ENCODE results near the gene KIAA1191.

Gene KIAA1191

GRCh38 chr5:176389135-176390123, 27.9 kb upstream of the KIAA1191 start:
- DNase-seq: peak in 1 of 56 donors; percentile 75

DNA sequence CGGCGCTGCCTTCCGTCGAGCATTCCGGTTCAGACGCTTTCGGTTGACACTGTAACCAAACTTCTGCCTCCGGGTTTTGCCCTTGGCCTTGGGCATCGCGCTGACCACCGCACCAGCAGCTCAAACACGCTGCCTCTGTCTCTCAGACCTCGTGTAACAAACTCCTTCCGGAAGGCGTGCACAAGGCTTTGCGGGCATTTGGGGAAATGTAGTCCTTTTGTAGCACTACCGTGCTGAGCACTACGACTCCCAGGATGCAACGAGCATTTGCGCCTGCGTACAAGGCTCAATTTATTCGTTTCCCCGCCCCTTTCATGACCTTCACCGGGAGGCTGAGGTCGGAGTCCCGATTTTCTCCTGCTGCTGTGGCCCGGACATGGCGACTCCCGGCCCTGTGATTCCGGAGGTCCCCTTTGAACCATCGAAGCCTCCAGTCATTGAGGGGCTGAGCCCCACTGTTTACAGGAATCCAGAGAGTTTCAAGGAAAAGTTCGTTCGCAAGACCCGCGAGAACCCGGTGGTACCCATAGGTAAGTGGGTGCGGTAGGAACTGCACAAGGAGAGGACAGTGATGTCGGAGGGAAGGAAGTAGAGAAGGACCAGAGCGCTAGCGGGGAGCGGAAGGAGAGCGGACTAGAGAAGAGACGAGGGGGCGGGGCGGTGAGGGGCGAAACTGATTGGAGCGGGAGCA, 27.0 kb upstream of the KIAA1191 start, which contains the start of the genes HIGD2A and NOP16:
HIGD2A (plus strand) TSS at position 308 of the 691 bp plus-strand sequence; CDS start at position 377, 69 bp downstream.
NOP16 (minus strand) TSS at position 155 of the 691 bp plus-strand sequence; CDS start at position 96, 59 bp downstream.
- DNase-seq: peak; percentile 89 to 99 (median 97)

DNA sequence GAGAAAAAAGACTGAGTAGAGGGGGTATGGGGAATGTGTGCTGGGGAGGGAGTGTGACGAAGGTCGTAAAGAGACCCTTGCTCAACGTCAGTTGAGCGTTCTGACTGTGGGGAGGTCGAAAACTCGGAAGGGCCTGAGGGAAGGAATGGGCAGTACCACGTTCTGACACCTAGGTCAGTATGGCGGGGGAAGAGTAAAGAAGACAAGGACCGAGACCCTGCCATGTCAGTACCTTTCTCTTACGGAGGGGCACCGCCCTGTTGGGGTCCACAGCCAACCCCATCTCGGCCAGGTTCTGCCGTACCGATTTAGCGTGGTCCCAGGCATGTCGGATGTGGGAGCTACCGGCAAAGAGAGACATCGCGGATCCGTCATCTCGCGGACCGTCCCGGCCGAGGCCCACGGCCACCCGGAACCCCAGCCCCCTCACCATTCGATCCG, 26.5 kb upstream of the KIAA1191 start:
- DNase-seq: no peak

GRCh38 chr5:176387384-176387925, 25.9 kb upstream of the KIAA1191 start:
- no peak for DNase-seq

DNA sequence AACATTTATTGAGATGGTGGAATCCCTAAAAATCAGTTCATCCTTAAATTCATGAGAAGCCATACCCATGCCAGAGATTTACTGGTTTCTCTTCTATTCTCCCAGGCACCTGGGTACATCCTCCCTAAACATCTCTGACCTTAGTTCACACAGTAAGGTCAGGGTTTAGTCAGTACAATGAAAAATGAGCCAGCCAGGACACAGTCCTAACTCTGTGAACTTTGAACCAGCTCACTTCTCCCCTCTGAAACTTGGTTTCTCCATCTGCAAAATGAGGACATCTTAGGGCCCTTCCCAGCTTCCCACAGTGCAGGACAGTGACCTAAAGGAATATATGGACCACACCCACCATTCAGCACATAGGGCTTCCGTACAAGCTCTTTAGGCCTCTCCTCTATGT, 24.9 kb upstream of the KIAA1191 start:
- no peak for DNase-seq

DNA sequence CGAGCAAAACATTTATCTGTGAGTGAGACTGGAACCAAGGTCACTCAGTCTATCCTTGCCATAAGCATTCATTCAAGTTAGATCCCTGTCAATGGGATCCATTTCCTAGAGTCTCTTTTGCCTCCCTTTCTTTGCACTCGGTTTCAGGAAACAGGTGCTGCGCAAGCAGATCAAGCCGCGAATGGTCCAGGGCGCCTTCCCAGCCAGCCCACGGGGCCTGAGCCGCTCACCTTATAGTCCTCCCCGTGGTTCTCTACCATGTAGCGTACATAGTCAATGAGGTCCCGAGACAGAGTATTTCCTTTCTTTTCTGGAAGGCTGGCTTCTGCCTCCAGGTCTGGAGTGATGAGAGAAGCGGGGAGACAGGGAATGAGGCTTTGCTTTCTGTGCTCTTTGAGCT, 23.4 kb upstream of the KIAA1191 start:
- DNase-seq: no peak

DNA sequence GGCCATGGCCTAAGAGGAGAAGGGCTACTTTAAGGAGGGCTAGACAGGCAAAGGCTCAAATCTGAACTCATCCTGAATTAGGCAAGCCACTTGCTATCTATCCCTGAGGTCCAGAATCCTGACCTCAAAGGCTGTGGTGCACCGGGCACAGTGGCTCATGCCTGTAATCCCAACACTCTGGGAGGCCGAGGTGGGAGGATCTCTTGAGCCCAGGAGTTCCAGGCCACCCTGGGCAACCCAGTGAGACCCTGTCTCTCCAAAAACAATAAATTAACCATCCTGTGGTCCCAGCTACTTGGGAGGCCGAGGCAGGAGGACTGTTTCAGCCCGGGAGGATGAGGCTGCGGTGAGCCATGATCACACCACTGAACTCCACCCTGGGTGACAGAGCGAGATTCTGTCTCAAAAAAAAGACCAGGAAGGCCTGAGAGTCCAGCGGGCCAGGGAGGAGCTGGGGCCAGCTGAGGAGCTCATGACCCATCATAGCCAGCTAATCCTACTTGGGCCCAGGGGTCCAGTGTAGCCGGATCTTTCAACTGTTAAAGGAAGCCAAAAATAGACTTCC, 22.9 kb upstream of the KIAA1191 start:
- DNase-seq: no peak

GRCh38 chr5:176383961-176384360, 22.4 kb upstream of the KIAA1191 start:
- no peak for DNase-seq

- DNase-seq: no peak
Measured at GRCh38 chr5:176383248-176383905, 21.8 kb upstream of the KIAA1191 start.

DNA sequence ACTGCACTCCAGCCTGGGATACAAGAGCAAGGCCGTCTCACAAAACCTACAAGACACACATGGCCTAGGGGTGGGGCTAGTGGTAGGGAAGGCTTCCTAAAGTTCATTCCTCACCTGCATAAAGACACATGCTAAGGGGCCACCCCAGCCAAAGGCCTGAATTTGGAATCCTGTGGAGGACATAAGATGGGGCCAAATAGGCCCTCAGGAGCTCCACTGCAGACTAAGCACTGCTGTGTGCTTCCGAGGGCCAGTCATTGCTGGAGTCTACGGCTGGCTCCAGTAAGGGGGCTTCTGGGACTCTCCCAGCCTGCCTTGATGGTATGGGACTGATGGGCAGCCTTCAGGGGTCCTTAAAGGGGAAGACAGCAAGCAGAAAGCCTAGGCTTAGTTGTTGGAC, 21.2 kb upstream of the KIAA1191 start:
- no peak for DNase-seq

- DNase-seq: no peak
Measured at GRCh38 chr5:176381979-176382378, 20.4 kb upstream of the KIAA1191 start.

DNA sequence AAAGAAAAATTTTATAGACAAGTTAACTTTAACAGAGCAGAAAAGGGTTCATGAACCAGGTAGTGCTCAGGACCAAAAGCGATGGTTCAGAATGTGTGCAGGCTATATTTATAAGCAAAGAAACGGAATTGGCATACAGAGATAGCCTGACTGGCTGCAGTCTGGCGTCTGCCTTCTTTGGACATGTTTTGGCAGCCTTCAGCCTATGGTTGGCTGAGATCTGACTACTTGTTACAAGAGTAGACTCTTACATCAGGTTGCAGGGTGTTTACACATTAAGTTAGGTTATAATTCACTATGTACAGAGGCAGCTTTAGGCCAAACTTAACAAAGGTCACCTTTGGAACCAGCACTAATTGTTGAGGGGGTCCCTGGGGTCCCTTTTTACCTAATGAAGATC, 19.9 kb upstream of the KIAA1191 start:
- no peak for DNase-seq

GRCh38 chr5:176379881-176380280, 18.3 kb upstream of the KIAA1191 start:
- DNase-seq: no peak

DNA sequence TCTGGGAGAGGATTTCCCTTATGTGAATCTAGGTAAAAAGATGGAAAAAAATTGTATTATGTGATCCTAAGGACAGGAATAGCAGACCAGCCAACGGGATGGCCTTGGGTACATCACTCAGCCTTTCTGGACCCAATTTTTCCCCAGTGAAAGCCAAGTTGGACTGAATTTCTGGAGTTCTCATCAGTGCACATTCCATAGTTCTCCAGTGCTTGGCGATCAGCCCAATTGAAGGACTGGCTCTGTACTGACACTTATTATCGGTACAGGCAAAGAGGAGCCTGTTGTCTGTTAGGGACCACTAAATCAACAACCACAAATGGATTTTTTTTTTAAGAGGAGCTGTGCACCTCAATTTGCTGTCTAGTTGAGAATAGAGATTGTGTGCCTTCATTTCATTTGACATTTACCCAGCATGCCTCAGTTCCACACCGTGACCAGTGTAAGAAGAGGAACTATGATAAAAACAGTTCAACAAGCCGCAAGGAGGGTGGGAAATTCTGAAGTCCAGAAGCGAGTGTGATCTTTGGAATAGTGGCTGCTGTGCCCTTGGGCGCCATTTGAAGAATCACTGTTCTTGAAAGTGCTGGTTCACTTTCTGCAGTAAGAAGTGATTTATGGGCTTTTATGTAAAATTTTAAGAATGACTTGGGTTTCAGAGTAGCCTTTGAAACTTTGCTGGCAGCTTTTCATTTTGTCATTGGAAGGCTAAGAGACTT, 11.7 kb upstream of the KIAA1191 start:
- peak in 1 of 56 donors; percentile 18 for DNase-seq

DNA sequence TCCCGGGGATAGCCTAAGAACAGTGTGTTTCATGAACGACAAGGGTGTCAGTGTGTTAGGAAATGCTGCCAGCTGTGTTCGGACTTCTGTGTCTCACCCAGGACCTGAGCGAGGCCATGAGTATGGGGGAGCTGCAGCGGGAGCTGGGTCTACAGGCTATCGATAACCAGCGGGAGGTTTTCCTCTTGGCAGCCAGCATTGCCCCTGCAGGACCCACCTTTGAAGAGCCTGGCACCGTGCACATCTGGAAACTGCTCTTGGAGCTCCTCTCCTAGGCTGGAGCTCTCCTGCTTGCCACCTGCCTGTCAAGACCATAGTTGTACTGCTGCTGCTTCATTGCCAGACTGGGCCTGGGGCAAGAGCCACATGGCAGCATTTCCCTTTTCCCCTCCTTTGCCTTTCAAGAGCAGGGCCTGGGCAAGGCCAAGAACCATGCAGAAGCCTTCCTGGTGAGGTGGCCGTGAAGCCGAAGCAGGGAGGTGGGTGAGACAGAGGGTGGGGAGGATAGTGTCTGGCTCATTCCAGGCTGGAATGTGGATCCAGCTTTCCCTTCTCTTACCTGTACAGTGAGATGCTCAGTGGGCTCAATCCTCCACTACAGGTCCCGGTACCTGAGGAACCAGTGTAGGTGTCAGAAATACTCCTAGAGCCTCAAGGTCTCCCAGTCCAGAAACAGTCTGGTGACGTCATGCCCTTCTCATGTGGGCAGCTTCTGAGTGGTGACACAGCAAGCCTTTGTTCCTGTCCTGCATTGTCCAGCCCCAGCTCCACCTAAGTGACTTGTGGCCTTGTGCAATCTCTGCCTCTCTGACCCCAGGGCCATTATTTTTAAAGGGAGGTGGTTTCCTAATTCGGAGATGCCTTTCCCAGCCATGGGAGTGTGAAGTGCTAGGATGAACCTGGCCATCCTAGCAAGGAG, 10.3 kb upstream of the KIAA1191 start:
- DNase-seq: peak in 4 of 56 donors; percentile 4 to 32 (median 18)

DNA sequence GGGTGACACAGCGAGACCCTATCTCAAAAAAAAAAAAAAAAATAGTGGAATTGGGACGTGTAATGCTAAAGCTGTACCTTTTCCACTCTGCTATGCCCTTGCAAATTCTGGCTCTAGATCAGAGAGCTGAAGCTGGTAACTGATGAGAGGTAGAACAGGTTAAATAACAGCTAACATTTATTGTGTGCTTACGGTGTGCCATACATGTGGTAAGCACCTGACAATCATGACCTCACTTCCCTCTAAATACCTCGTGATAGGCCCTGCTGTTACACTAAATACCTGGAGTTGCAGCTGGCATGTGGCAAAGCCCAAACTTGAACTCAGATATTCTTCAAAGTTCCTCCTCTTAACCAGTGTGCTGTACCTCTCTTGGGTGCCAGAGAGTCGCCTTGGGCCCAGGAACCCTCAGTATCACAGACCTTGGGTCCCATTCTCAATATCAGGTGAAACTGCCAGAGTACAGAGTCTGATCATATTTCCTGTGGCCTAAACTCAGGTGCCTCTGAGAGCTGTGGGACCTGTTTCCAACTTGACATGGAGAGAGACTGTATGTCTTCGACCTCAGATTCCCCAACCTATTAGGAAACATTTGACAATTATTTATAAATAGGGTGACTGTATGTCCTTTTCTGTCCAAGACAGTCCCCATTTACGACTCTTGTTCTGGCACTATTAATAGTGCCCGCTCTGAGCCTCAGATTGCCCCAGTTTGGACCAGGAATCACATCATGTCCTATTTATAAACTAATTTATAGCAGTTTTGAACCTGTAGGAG, 8.6 kb upstream of the KIAA1191 start:
- no peak for DNase-seq

- DNase-seq: no peak
Measured at GRCh38 chr5:176368726-176369125, 7.2 kb upstream of the KIAA1191 start.

- DNase-seq: peak in 1 of 56 donors; percentile 35
Measured at GRCh38 chr5:176366232-176366894, 4.8 kb upstream of the KIAA1191 start.

All from amygdala (tissue), 56 donors.